Measurements from ENCODE around the gene FARS2.

FARS2 gene

DNA sequence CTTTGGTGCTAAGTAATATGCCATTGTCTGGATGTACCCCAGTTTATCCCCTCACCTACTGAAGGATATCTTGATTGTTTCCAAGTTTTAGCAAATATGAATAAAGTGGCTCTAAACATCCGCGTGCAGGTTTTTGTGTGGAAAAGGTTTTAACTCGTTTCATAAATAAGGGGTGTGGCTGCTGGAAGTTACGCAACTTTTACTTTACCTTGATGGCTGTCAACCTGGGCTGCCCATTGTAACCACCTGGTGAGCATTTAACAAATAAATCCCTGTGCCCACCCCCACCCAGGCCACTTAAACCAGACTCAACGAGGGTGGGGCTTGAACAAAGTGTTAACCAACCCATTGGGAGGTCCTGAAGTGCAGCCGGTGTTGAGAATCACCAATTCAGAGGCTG, 557.6 kb downstream of the FARS2 start:
- DNase-seq (no peak), ATAC-seq (replicated peaks) (no peak)
- peaks cover 7 to 9% of the 10 kb centered on the region in 2 donors for H3K4me1 Mint-ChIP-seq (ENCODE audit: low read depth in 2 of 2)
- peaks cover 3% of the 10 kb centered on the region for H3K36me3 Mint-ChIP-seq (ENCODE audit: insufficient read depth)
- no peak overlapping the region for H3K27ac Mint-ChIP-seq
- H3K9me3 Mint-ChIP-seq = no peaks in the 10 kb centered on the region
- no peak overlapping the region for H3K4me3 Mint-ChIP-seq
- H3K27me3 Mint-ChIP-seq = peaks cover 0 to 9% of the 10 kb centered on the region in 2 donors

Data from effector memory CD8-positive, alpha-beta T cell (primary cell).